ENCODE data around the gene ANKRD65.
"Not testable (repeated sequence)": the region's sequence is repeated elsewhere in the genome, so short reads cannot be mapped to it uniquely, and the experiment has no call there.

The ANKRD65 gene

DNA sequence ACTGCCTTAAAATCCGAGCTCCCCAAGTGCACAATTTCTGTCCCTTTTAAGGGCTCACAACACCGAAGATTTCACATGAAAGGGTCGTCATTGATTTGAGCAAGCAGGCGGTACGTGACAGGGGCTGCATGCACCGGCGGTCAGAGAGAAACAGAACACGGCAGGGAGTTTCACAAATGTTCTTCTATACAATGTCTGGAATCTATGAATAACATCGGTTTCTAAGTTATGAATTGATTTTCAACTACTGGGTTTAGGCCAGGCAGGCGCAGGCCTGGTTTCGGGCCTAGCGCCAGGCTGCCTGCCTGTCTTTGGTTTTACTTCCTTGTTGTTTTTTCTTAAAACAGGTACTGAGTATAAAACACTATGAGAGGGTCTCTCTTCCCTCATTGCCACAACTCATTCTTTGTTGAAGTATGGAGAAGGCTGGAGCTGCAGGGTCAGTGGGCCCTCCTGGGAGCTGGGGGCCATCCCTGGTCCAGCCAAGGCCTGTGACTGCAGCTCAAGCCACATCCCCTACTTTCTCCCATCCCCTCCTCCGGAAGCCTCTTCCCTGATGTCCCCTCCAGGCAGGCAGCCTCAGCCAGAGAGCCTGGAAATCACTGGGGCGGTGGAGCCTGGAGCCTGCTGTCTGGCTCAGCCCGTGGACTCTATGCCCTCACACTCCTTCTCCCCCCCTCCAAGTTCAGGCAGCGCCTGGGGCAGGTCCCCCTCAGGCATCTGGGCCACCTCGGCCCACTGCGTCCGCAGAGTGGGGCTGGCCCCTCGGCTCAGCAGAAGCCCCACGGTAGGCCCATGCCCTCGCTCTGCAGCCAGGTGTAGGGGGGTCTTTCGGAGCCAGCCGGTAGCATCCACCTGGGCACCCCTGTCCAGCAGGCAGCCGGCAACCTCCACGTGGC is 2.4 kb downstream of the ANKRD65 start:
- Histone ChIP-seq H3K4me3 (ENCODE audit: low read depth, low read length) (no peak overlapping the region), H3K36me3 (no peaks in the 10 kb centered on the region), H3K9me3 (ENCODE audit: severe bottlenecking) (no peaks in the 10 kb centered on the region), H3K27ac (peak overlapping the region; percentile 21; the same call in 1 of the 2 replicates), H3K27me3 (ENCODE audit: insufficient read depth, low read depth, severe bottlenecking) (no peaks in the 10 kb centered on the region)
- TF ChIP-seq, protein P1, sequence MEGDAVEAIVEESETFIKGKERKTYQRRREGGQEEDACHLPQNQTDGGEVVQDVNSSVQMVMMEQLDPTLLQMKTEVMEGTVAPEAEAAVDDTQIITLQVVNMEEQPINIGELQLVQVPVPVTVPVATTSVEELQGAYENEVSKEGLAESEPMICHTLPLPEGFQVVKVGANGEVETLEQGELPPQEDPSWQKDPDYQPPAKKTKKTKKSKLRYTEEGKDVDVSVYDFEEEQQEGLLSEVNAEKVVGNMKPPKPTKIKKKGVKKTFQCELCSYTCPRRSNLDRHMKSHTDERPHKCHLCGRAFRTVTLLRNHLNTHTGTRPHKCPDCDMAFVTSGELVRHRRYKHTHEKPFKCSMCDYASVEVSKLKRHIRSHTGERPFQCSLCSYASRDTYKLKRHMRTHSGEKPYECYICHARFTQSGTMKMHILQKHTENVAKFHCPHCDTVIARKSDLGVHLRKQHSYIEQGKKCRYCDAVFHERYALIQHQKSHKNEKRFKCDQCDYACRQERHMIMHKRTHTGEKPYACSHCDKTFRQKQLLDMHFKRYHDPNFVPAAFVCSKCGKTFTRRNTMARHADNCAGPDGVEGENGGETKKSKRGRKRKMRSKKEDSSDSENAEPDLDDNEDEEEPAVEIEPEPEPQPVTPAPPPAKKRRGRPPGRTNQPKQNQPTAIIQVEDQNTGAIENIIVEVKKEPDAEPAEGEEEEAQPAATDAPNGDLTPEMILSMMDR (IDR thresholded peaks at IDR 0.05; ENCODE audit: low read depth, low read length) = no peak
- no peak for DNase-seq

DNA sequence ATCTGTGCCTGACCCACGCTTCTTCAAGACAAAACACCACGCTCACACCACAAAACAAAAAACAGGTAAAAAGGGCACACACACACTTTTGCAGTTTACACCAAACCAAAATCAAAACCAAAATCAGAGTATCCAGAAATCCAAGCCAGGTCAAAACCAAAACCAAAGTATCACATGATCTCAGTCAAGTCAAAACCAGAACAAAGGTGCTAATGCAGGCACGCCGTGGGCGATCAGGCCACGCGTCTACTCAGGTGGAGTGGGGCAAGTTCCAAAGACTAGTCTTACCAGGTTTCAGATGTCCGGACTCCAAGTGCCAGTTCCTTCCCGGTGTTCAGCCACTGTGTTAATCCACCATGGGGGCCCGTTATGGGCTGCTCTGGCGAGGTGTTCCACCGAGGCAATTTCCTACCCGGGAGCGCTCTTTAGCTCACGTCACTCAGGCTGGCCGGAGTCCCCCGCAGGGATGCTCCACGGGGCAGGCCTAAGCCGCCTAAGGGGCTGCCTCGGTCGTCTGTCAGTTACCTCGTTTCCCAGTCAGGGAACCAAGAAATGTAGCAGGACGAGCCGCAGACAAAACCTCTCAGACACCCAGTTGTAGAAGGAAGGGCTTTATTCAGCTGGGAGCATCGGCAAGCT is 3.1 kb downstream of the ANKRD65 start:
- H3K4me3 ChIP-seq (ENCODE audit: low read depth, low read length); DNase-seq; H3K27ac ChIP-seq: not testable (repeated sequence)

DNA sequence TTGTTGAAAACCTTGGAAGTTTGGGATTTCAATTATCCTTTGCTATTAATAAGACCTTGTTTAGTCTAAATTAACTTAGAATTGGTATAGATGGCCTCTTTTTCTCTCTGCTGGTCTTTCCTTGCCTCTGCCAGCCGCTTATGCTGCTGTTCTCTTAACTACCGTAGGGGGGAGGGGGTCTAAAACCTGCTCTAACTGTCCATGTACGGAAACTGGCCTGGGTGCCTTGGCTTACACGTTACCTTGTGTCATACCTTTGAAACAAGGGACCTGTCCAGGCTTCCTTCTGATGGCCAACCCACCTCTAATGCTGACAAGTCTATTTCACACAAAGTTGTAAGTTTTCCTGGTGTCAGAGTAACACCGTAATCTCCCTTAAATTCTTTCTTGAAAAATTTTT is 3.7 kb downstream of the ANKRD65 start:
- not testable (repeated sequence) for H3K4me3 ChIP-seq (ENCODE audit: low read depth, low read length); H3K9me3 ChIP-seq (ENCODE audit: severe bottlenecking); H3K27ac ChIP-seq; H3K27me3 ChIP-seq (ENCODE audit: insufficient read depth, low read depth, severe bottlenecking); H3K36me3 ChIP-seq
- DNase-seq = peak; percentile 54

More for the DNA sequence above, 3.1 kb downstream of the ANKRD65 start:
- not testable (repeated sequence) for H3K36me3 ChIP-seq; H3K9me3 ChIP-seq (ENCODE audit: severe bottlenecking); H3K27me3 ChIP-seq (ENCODE audit: insufficient read depth, low read depth, severe bottlenecking)

DNA sequence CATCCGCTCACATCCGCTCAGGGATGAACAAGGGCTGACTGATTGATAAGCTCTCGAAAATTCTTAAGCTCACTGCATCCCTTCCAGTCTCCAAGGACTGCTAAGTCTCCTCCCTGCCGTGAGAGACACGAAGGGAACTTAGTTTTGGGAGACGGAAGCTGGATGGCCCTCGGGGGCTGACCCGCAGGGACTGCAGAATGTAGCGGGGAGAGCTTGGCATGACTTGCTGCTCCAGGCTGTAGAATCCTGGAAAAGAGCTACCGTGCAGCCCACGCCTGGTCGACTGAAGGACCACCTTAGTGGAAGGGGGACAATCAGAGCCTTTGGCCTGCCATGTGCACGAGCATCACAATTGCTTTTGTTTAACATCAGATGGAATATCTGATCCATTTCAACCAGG is 5.3 kb downstream of the ANKRD65 start:
- peaks cover 3% of the 10 kb centered on the region for H3K9me3 ChIP-seq (ENCODE audit: severe bottlenecking)
- DNase-seq = no peak

DNA sequence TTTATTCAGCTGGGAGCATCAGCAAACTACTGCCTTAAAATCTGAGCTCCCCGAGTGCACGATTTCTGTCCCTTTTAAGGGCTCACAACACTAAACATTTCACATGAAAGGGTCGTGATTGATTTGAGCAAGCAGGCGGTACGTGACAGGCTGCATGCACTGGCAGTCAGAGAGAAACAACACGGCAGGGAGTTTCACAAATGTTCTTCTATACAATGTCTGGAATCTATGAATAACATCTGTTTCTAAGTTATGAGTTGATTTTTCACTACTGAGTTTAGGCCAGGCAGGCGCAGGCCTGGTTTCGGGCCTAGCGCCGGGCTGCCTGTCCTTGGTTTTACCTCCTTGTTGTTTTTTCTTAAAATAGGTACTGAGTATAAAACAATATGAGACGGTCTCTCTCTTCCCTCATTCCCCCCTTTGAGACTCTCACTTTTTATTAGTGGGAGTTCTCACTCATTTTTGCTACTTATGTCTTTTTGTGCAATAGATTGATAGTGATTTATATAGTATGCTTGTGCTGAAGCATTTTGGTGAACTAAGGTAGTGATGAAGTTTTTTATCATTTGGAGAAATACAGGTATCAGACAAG is 8.7 kb downstream of the ANKRD65 start:
- DNase-seq; H3K27me3 ChIP-seq (ENCODE audit: insufficient read depth, low read depth, severe bottlenecking); H3K36me3 ChIP-seq; H3K27ac ChIP-seq; H3K9me3 ChIP-seq (ENCODE audit: severe bottlenecking); H3K4me3 ChIP-seq (ENCODE audit: low read depth, low read length): not testable (repeated sequence)

More for the DNA sequence above, 5.3 kb downstream of the ANKRD65 start:
- TF ChIP-seq, protein P1 (IDR thresholded peaks at IDR 0.05; ENCODE audit: low read depth, low read length) = no peak
- no peak overlapping the region for H3K27ac ChIP-seq
- H3K27me3 ChIP-seq (ENCODE audit: insufficient read depth, low read depth, severe bottlenecking) = no peaks in the 10 kb centered on the region
- no peaks in the 10 kb centered on the region for H3K36me3 ChIP-seq
- no peak overlapping the region for H3K4me3 ChIP-seq (ENCODE audit: low read depth, low read length)

DNA sequence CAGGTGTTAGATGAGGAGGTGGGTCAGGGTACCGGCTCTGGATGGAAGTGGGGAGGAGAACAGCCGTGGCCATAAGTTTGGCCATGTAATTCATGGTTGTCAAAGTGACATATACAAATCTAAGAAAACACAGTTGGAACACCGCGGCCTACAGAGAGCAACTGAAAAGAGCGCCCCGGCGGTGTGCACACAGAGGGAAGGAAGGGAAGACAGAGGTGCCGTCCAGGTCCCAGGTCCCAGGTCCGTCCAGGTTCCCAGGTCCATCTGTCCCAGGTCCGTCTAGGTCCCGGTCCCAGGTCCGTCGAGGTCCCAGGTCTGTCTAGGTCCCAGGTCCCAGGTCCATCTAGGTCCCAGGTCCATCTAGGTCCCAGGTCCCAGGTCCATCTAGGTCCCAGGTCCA is 9.4 kb downstream of the ANKRD65 start:
- Histone ChIP-seq H3K9me3 (ENCODE audit: severe bottlenecking) (peaks cover 3% of the 10 kb centered on the region), H3K27me3 (ENCODE audit: insufficient read depth, low read depth, severe bottlenecking) (no peaks in the 10 kb centered on the region), H3K36me3 (peaks cover 6% of the 10 kb centered on the region), H3K4me3 (ENCODE audit: low read depth, low read length) (no peak overlapping the region), H3K27ac (no peak overlapping the region)
- DNase-seq = no peak
- TF ChIP-seq, protein P1 (IDR thresholded peaks at IDR 0.05; ENCODE audit: low read depth, low read length) = no peak

DNA sequence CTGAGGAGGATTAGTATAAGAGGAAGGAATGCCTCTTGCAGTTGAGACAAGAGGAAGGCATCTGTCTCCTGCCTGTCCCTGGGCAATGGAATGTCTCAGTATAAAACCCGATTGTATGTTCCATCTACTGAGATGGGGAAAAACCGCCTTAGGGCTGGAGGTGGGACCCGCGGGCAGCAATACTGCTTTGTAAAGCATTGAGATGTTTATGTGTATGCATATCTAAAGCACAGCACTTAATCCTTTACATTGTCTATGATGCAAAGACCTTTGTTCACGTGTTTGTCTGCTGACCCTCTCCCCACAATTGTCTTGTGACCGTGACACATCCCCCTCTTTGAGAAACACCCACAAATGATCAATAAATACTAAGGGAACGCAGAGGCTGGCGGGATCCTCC is 10.8 kb downstream of the ANKRD65 start:
- not testable (repeated sequence) for H3K4me3 ChIP-seq (ENCODE audit: low read depth, low read length); H3K9me3 ChIP-seq (ENCODE audit: severe bottlenecking)

More for the DNA sequence above, 10.8 kb downstream of the ANKRD65 start:
- DNase-seq; H3K27me3 ChIP-seq (ENCODE audit: insufficient read depth, low read depth, severe bottlenecking): not testable (repeated sequence)
- Histone ChIP-seq H3K27ac (peak overlapping the region; percentile 52), H3K36me3 (peaks cover 17% of the 10 kb centered on the region)

Measured in WERI-Rb-1 (cell line).